ENCODE measurements around the gene UBL4B. TPM values are rescaled to one million over a fixed set of nuclear protein-coding genes. Genes with fewer than 3 reads are reported as not detected.

UBL4B gene, protein sequence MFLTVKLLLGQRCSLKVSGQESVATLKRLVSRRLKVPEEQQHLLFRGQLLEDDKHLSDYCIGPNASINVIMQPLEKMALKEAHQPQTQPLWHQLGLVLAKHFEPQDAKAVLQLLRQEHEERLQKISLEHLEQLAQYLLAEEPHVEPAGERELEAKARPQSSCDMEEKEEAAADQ
- not detected for total RNA-seq

DNA sequence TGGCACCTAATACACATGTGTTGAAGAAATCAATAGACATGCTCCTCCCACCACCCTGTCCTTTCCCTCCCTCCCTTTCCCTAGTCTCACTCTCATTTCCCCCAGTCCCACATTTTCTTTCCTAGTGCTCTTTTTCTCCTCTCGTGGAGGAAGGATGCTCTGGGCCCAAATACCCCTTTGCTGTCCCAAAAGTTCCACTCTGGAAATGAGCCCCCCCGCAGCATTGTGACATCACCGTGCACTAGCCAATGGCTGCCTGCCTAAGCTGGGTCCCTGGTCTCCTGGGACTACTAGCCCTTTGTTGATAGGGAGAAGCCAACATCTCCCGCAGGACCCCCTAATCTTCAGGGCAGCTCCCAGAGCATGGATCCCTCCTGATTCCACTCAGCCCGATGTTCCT is at the start of gene UBL4B:
UBL4B (plus strand) TSS at position 301 of the 400 bp plus-strand sequence; CDS start at position 393, 92 bp downstream.
- Histone ChIP-seq H3K4me1 (no peaks in the 10 kb centered on the region), H3K4me3 (no peak within 1 kb of the TSS), H3K27me3 (no peaks in the 10 kb centered on the region), H3K27ac (no peak within 1 kb of the TSS), H3K9me3 (no peaks in the 10 kb centered on the region), H3K36me3 (no peaks in the 10 kb centered on the region)
- TF ChIP-seq POLR2A (IDR thresholded peaks at IDR 0.05) = no peak
- TF ChIP-seq, protein P1, sequence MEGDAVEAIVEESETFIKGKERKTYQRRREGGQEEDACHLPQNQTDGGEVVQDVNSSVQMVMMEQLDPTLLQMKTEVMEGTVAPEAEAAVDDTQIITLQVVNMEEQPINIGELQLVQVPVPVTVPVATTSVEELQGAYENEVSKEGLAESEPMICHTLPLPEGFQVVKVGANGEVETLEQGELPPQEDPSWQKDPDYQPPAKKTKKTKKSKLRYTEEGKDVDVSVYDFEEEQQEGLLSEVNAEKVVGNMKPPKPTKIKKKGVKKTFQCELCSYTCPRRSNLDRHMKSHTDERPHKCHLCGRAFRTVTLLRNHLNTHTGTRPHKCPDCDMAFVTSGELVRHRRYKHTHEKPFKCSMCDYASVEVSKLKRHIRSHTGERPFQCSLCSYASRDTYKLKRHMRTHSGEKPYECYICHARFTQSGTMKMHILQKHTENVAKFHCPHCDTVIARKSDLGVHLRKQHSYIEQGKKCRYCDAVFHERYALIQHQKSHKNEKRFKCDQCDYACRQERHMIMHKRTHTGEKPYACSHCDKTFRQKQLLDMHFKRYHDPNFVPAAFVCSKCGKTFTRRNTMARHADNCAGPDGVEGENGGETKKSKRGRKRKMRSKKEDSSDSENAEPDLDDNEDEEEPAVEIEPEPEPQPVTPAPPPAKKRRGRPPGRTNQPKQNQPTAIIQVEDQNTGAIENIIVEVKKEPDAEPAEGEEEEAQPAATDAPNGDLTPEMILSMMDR (IDR thresholded peaks at IDR 0.05) = no peak
- DNase-seq = no peak
- intact Hi-C loops (cut with DNase I; ENCODE audit: low total_unique reads) = no loop called here

GRCh38 chr1:110062612-110063011 is 49.6 kb upstream of the UBL4B start:
- H3K27ac ChIP-seq = no peak overlapping the region
- H3K4me3 ChIP-seq = no peak overlapping the region
- peaks cover 0 to 3% of the 10 kb centered on the region in 2 donors for H3K4me1 ChIP-seq
- no peaks in the 10 kb centered on the region for H3K36me3 ChIP-seq
- peaks cover 0 to 2% of the 10 kb centered on the region in 2 donors for H3K27me3 ChIP-seq
- no peaks in the 10 kb centered on the region for H3K9me3 ChIP-seq
- no peak for TF ChIP-seq POLR2A (IDR thresholded peaks at IDR 0.05)
- no peak for DNase-seq
- intact Hi-C loops (cut with DNase I; ENCODE audit: low total_unique reads) = no loop called here

DNA sequence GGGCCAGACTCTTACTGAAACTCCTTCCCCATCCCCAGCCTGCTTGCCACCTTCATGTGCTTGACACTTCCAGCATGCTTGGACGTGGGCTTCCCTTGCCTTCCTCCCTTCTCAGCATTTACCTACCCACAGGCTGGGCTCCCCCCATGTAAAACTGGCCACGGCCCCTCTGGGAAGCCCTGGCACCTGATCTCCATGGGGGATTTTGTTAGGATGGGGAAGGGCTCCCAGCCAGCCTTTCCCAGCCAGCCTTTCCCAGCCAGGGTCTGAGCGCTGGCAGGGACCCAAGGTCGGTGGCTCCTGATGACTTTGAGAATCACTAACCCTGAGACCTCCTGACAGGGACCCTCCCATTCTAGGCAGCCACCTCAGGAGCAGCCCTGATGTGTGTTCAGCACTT is 48.5 kb upstream of the UBL4B start:
- no peaks in the 10 kb centered on the region for H3K9me3 ChIP-seq
- H3K4me1 ChIP-seq = no peaks in the 10 kb centered on the region
- H3K27me3 ChIP-seq = peaks cover 10 to 13% of the 10 kb centered on the region in 2 donors
- H3K36me3 ChIP-seq = no peaks in the 10 kb centered on the region
- no peak for TF ChIP-seq POLR2A (IDR thresholded peaks at IDR 0.05)
- TF ChIP-seq, protein P1 (IDR thresholded peaks at IDR 0.05) = no peak
- intact Hi-C loops (cut with DNase I; ENCODE audit: low total_unique reads) = no loop called here
- no peak overlapping the region for H3K27ac ChIP-seq
- DNase-seq = no peak
- H3K4me3 ChIP-seq = no peak overlapping the region

DNA sequence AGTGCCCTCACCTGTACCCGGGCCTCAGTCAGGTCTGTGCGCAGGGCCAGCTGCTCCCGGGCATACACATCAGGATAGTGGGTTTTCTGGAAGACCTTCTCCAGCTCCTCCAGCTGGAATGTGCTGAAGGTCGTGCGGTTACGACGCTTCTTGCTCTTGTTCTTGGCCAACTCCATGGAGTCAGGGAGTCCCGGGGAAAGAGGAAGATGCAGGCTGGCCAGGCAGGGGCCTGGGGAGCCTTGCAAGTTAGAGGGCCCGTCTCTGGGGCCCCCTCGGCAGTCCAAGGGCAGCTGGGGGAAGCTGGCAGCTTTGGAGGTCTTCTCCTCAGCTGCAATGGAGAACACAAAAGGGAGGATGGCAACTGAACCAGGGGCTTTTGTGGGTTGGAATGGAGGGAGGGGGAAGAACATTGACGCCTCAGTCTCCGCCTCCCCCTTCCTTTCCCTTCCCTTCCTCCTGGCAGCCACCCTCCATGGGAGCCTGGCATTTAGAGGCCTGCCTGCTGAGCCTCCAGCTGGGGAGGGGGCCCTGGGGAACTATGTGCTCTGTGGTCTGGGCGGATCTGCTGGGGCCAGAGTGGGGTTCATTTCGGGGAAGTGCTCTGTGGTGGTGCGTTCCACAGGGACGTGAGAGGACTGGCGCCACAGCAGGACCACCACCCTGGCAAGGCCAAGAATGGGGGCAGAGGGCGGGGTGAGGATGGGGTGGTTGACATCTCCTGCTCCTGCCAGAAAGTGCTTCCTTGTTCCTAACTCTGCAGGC is 47.5 kb upstream of the UBL4B start:
- Histone ChIP-seq H3K36me3 (no peaks in the 10 kb centered on the region), H3K9me3 (no peaks in the 10 kb centered on the region), H3K4me1 (no peaks in the 10 kb centered on the region), H3K4me3 (no peak overlapping the region), H3K27me3 (peaks cover 20 to 23% of the 10 kb centered on the region in 2 donors), H3K27ac (no peak overlapping the region)
- intact Hi-C loops (cut with DNase I; ENCODE audit: low total_unique reads) = no loop called here
- no peak for DNase-seq
- TF ChIP-seq, protein P1 (IDR thresholded peaks at IDR 0.05) = no peak
- no peak for TF ChIP-seq POLR2A (IDR thresholded peaks at IDR 0.05)

- H3K27me3 ChIP-seq = peaks cover 26 to 29% of the 10 kb centered on the region in 2 donors
- peaks cover 0 to 6% of the 10 kb centered on the region in 2 donors for H3K4me1 ChIP-seq
- no peaks in the 10 kb centered on the region for H3K36me3 ChIP-seq
- TF ChIP-seq, protein P1 (IDR thresholded peaks at IDR 0.05) = no peak
- TF ChIP-seq POLR2A (IDR thresholded peaks at IDR 0.05) = no peak
- no peak overlapping the region for H3K27ac ChIP-seq
- DNase-seq = no peak
- no peak overlapping the region for H3K4me3 ChIP-seq
- intact Hi-C loops (cut with DNase I; ENCODE audit: low total_unique reads) = no loop called here
- no peaks in the 10 kb centered on the region for H3K9me3 ChIP-seq
These were observed 46.4 kb upstream of the UBL4B start for GRCh38 chr1:110065841-110066240.

Data from uterus (tissue), 4 donors.